Measurements from ENCODE around the gene PCDH9. TPM values are rescaled to one million over a fixed set of nuclear protein-coding genes. Genes with fewer than 3 reads are reported as not detected.

PCDH9 gene
- total RNA-seq, 1 experiment from 2014 or later = 1.9 TPM

GRCh38 chr13:67146523-67147130, 83.5 kb downstream of the PCDH9 start:
- no peaks in the 10 kb centered on the region for H3K9me3 ChIP-seq
- no peaks in the 10 kb centered on the region for H3K36me3 ChIP-seq
- no peak for DNase-seq
- no peak overlapping the region for H3K4me3 ChIP-seq
- H3K27me3 ChIP-seq = no peaks in the 10 kb centered on the region

DNA sequence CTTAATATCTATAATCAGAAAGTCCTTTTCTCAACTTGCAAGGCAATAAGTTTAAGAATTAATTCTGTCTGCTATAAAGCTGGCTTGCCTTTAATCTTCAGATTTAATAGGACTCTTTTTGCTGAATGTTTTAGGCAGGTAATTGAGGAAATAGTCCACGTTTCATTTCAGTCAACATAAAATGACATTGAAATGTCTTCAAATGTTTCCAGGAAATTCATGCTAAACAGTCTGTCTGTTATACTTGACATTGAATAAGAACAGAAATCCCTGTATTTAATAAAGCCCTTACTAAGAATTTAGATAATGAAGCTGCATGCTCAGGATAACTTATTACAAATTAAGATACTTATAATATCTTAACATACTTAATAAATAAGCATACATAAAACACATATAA, 84.2 kb downstream of the PCDH9 start:
- Histone ChIP-seq H3K27me3 (no peaks in the 10 kb centered on the region), H3K36me3 (no peaks in the 10 kb centered on the region), H3K9me3 (no peaks in the 10 kb centered on the region), H3K4me3 (no peak overlapping the region)
- DNase-seq = no peak

- Histone ChIP-seq H3K4me3 (no peak overlapping the region), H3K9me3 (no peaks in the 10 kb centered on the region), H3K36me3 (no peaks in the 10 kb centered on the region), H3K27me3 (no peaks in the 10 kb centered on the region)
- no peak for DNase-seq
Observed at GRCh38 chr13:67143544-67144115, 86.5 kb downstream of the PCDH9 start.

DNA sequence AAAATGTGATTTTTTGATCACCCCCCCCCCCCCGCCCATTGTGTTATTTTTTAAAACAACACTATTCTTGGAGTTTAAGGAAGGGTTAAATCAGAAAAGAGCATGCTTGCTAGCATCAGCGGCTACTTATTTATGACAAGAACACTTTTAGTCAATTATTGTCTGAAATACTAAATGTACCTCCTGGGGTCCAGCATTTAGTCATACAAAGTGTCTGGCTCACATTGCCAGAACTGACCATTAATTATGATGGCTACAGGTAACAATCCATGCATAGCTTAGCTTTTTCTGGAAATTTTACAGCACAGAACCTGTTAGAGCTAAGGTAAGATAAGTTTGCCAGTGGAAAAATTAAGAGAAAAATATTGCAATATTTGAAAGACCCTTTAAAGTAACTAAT, 90.1 kb downstream of the PCDH9 start:
- Histone ChIP-seq H3K4me3 (no peak overlapping the region), H3K36me3 (no peaks in the 10 kb centered on the region), H3K27me3 (no peaks in the 10 kb centered on the region), H3K9me3 (no peaks in the 10 kb centered on the region)
- DNase-seq = no peak

DNA sequence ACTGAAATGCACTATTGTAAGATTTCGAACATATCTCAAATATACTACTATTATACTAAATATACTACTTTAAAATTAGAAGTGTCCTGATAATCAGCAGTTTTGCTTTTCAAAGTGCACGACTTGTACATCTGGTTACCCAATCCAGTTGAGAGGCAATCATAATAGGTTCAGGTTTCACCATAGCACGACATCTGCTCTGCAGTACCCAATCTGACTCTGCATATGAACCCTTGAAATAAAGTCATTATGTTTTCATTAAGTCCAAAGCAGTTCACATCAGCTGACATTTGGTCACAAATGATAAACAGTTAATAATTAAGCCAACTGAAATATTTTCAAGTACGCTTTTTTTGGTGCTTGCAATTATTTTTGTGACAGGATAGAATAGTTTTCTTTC, 90.6 kb downstream of the PCDH9 start:
- no peaks in the 10 kb centered on the region for H3K36me3 ChIP-seq
- H3K4me3 ChIP-seq = no peak overlapping the region
- H3K9me3 ChIP-seq = no peaks in the 10 kb centered on the region
- no peak for DNase-seq
- H3K27me3 ChIP-seq = no peaks in the 10 kb centered on the region

- Histone ChIP-seq H3K9me3 (no peaks in the 10 kb centered on the region), H3K4me3 (no peak overlapping the region)
- no peak for DNase-seq
Observed at GRCh38 chr13:67138970-67139369, 91.2 kb downstream of the PCDH9 start.

DNA sequence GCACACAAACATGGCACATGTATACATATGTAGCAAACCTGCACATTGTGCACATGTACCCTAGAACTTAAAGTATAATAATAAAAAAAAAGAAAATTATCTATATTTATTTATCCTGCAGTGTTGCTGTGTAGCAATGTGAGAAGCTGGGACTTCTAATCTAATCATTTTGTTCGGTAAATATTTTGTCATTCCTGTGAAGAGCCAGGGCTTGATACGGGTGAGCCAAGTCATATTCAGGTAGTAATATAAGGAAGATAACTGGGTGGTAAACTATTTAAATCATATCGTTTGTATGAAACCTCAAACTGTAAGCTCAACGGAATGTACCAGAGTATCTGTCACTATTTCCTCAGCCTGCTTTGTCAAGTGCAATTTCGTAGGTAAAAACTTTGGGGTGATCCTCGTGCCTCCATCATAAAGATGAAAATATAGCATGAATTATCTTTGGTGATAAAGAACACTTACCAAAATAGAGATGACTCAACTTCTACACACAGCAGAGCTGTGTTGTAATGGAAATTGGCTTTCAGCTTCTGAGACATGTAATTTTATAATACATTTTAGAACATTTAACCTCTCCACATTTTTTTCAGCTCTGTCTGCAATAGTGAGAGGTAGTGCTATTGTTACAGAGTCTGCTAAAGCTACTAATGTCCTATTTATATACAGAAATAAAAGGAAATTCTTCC, 92.9 kb downstream of the PCDH9 start:
- no peak for DNase-seq
- Histone ChIP-seq H3K36me3 (no peaks in the 10 kb centered on the region), H3K27me3 (no peaks in the 10 kb centered on the region), H3K9me3 (no peaks in the 10 kb centered on the region), H3K4me3 (no peak overlapping the region)

More at GRCh38 chr13:67138970-67139369, 91.2 kb downstream of the PCDH9 start:
- H3K27me3 ChIP-seq = no peaks in the 10 kb centered on the region
- no peaks in the 10 kb centered on the region for H3K36me3 ChIP-seq

GRCh38 chr13:67136157-67136556, 94.0 kb downstream of the PCDH9 start:
- DNase-seq = no peak
- Histone ChIP-seq H3K4me3 (no peak overlapping the region), H3K9me3 (no peaks in the 10 kb centered on the region), H3K27me3 (no peaks in the 10 kb centered on the region), H3K36me3 (no peaks in the 10 kb centered on the region)

DNA sequence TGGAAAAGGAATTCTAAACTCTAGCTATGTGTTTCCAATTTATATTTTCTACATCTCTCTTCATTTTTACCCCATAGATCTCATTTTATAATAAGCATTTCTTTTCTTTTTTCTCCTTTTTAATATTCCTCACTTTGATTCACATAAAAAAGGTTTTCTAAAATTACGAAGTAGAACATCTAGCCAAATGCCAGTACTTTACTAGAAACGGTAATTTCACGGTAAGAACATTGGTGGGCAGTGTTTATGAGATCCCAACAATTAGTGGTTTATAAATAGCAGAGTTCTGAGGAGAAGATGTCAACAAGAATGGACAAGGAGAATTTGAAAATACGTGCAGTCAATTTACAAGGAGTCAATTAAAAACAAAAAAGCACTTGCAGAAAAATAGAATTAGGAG, 94.8 kb downstream of the PCDH9 start:
- Histone ChIP-seq H3K36me3 (no peaks in the 10 kb centered on the region), H3K27me3 (no peaks in the 10 kb centered on the region), H3K4me3 (no peak overlapping the region), H3K9me3 (no peaks in the 10 kb centered on the region)
- DNase-seq = no peak

DNA sequence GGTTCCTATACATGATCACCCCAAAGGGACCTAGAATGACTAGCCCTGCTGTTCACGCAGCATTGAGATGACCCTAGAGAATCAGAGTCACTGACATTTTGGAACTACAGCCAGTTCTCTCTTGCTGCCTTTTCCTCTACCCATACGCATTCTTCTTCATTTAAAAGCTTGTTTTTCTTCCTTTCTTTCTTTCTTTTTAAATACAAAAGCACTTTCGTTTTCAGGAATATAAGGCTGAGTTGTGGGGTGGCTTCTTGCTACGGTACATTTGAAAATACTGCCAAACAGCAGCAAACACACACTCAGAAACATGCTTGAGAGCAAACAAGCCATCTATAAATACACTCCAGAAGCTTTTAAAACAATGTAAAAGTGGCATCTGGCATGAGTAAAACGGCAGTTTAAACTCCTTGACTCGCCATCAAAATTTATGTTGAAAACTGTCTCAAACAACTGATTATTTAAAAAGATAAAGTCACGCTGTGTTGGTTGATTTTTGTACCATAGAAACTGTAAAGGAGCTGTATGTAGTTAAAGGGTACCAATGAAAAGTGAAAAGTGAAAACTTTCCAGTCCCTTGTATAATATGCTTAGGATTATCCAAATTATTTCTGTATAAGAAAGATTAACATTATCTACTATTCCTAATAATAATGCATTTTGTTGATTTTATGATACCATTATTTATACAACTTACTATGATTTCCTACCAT, 95.6 kb downstream of the PCDH9 start:
- Histone ChIP-seq H3K9me3 (no peaks in the 10 kb centered on the region), H3K36me3 (no peaks in the 10 kb centered on the region)
- no peak for DNase-seq

GRCh38 chr13:67133476-67133875, 96.7 kb downstream of the PCDH9 start:
- Histone ChIP-seq H3K36me3 (no peaks in the 10 kb centered on the region), H3K4me3 (no peak overlapping the region), H3K27me3 (no peaks in the 10 kb centered on the region), H3K9me3 (no peaks in the 10 kb centered on the region)
- DNase-seq = no peak

More for the DNA sequence above, 95.6 kb downstream of the PCDH9 start:
- H3K27me3 ChIP-seq = no peaks in the 10 kb centered on the region
- peak overlapping the region; percentile 41 for H3K4me3 ChIP-seq

GRCh38 chr13:67131393-67131792, 98.7 kb downstream of the PCDH9 start:
- Histone ChIP-seq H3K27me3 (no peaks in the 10 kb centered on the region), H3K9me3 (no peaks in the 10 kb centered on the region), H3K4me3 (no peak overlapping the region), H3K36me3 (no peaks in the 10 kb centered on the region)
- DNase-seq = no peak

GRCh38 chr13:67130444-67130843, 99.7 kb downstream of the PCDH9 start:
- H3K4me3 ChIP-seq = no peak overlapping the region
- no peaks in the 10 kb centered on the region for H3K9me3 ChIP-seq
- H3K36me3 ChIP-seq = no peaks in the 10 kb centered on the region
- DNase-seq = no peak
- no peaks in the 10 kb centered on the region for H3K27me3 ChIP-seq

DNA sequence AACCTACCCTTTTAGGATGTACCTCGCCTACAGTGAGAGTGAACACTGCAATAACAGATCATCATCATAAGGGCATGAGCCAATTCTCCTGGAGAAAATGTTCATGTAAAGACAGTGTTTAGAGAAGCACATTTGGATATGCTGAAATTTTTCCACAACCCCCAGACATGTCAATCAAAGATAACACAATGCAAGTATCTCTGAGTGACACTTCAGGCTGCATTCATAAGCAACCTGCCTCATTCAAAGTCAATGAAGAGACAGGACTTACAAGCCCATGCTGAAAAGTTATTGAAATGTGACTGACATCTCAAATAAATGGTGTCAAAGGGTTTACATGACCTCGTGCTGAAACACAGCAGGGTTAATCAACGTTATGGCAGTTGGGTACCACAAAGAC, 102.0 kb downstream of the PCDH9 start:
- H3K4me3 ChIP-seq = no peak overlapping the region

GRCh38 chr13:67125681-67126080, 104.5 kb downstream of the PCDH9 start:
- H3K9me3 ChIP-seq = no peaks in the 10 kb centered on the region
- no peak for DNase-seq
- no peaks in the 10 kb centered on the region for H3K27me3 ChIP-seq
- H3K4me3 ChIP-seq = no peak overlapping the region
- H3K36me3 ChIP-seq = no peaks in the 10 kb centered on the region

More for the DNA sequence above, 102.0 kb downstream of the PCDH9 start:
- no peak for DNase-seq
- H3K36me3 ChIP-seq = no peaks in the 10 kb centered on the region
- H3K27me3 ChIP-seq = no peaks in the 10 kb centered on the region
- H3K9me3 ChIP-seq = no peaks in the 10 kb centered on the region

DNA sequence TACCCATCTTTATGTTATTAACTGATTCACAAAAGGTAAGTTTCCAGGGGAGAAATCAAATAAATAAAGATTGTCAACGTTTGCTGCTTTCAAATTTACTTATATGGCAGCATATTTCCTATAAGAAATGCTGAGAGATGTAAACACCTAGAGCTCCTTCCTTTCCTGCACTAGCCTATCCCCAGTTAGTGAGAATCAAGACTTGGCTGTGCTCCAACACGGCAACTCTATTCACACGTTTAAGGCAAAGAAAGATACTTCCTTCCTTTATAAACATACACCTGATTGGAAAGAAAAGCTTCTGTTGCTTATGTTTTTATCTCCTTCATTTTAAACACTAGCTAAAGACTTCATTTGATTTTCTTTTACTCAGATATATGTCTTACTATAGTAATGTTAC, 107.0 kb downstream of the PCDH9 start:
- Histone ChIP-seq H3K36me3 (no peaks in the 10 kb centered on the region), H3K27me3 (no peaks in the 10 kb centered on the region), H3K9me3 (no peaks in the 10 kb centered on the region), H3K4me3 (no peak overlapping the region)
- DNase-seq = no peak

DNA sequence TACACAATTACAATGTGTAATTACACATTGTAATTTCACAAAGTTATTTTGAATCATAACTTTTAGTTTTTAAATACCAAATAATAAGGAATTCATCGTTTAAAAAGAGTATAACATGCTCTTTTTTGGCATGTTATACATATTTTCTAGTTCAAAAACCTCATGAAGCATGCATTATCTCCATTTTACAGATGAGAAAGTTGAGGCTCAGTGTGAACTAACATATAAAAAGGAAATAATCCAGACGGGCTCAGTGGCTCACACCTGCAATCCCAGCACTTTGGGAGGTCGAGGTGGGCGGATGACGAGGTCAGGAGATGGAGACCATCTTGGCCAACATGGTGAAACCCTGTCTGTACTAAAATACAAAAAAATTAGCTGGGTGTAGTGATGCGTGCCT, 107.9 kb downstream of the PCDH9 start:
- no peaks in the 10 kb centered on the region for H3K9me3 ChIP-seq
- H3K27me3 ChIP-seq = no peaks in the 10 kb centered on the region
- DNase-seq = no peak
- no peak overlapping the region for H3K4me3 ChIP-seq
- no peaks in the 10 kb centered on the region for H3K36me3 ChIP-seq
